Liver (tissue), 9 donors: ENCODE measurements around the gene DVL1. TPM values are rescaled to one million over a fixed set of nuclear protein-coding genes. Genes with fewer than 3 reads are reported as not detected.

ENCODE experiments used
- DNase-seq: peaks from one replicate; pipeline ENCODE4 v3.0.0-alpha.2; 2017; ENCODE audit warnings: low spot score
- H3K27ac ChIP-seq, 2 donors: one replicate each; pipeline ENCODE4 v1.7.0; 2013; ENCODE audit warnings: inconsistent platforms in 2 of 2, low read length in 2 of 2, control low read depth in 1 of 2, low read depth in 1 of 2, mild to moderate bottlenecking in 1 of 2
- H3K27me3 ChIP-seq, 4 donors: one replicate each; pipeline versions ENCODE4 v1.6.1 to v1.7.0; 2013; ENCODE audit warnings: low read length in 3 of 4, inconsistent platforms in 1 of 4, mild to moderate bottlenecking in 1 of 4, moderate library complexity in 1 of 4; ENCODE audit not compliant: control insufficient read depth in 4 of 4, insufficient read depth in 4 of 4
- H3K36me3 ChIP-seq, 4 donors: one replicate each; pipeline versions ENCODE4 v1.6.1 to v1.7.0; 2013; ENCODE audit warnings: low read length in 3 of 4, mild to moderate bottlenecking in 3 of 4, low read depth in 1 of 4, moderate library complexity in 1 of 4; ENCODE audit not compliant: control insufficient read depth in 4 of 4, insufficient read depth in 3 of 4
- H3K4me1 ChIP-seq, 4 donors: one replicate each; pipeline versions ENCODE4 v1.6.1 to v1.7.0; 2013; ENCODE audit warnings: low read length in 3 of 4, mild to moderate bottlenecking in 3 of 4, moderate library complexity in 1 of 4; ENCODE audit not compliant: control insufficient read depth in 4 of 4, insufficient read depth in 4 of 4
- H3K4me3 ChIP-seq, 3 donors: one replicate each; pipeline versions ENCODE4 v1.6.1 to v1.7.0; 2013; ENCODE audit warnings: low read length in 3 of 3, control low read depth in 1 of 3, low read depth in 1 of 3, mild to moderate bottlenecking in 1 of 3
- H3K9ac ChIP-seq, 2 donors: one replicate each; pipeline ENCODE4 v1.7.0; 2013; ENCODE audit warnings: low read length in 2 of 2, mild to moderate bottlenecking in 2 of 2, moderate library complexity in 2 of 2, control low read depth in 1 of 2, low read depth in 1 of 2
- H3K9me3 ChIP-seq, 4 donors: one replicate each; pipeline versions ENCODE4 v1.6.1 to v1.7.0; 2013; ENCODE audit warnings: low read length in 3 of 4; ENCODE audit not compliant: control insufficient read depth in 4 of 4
- ATF3 ChIP-seq: IDR thresholded peaks from 2 replicates; pipeline ENCODE4 v1.6.1; 2016; ENCODE audit warnings: antibody characterized with exemption
- CTCF ChIP-seq: fragments of 150-350 bp; IDR thresholded peaks from 2 replicates; pipeline ENCODE4 v1.5.1; 2017; ENCODE audit warnings: improper control_type of control experiment, low read depth, low read length; ENCODE audit not compliant: missing input control
- EGR1 ChIP-seq, 2 donors: IDR thresholded peaks; 2 replicates each; pipeline ENCODE4 v1.6.1; 2016 to 2018; ENCODE audit warnings: antibody characterized with exemption in 2 of 2, low read depth in 2 of 2
- FOXA1 ChIP-seq: IDR thresholded peaks from 2 replicates; pipeline ENCODE4 v1.6.1; 2016; ENCODE audit warnings: antibody characterized with exemption
- FOXA2 ChIP-seq: IDR thresholded peaks from 2 replicates; pipeline ENCODE4 v1.6.1; 2016; ENCODE audit warnings: antibody characterized with exemption
- GABPA ChIP-seq, 2 donors: IDR thresholded peaks in 1 of 2; conservative IDR thresholded peaks in 1 of 2; 2 replicates each; pipeline ENCODE4 v1.6.1; 2016; ENCODE audit warnings: antibody characterized with exemption in 2 of 2, mild to moderate bottlenecking in 1 of 2, moderate library complexity in 1 of 2
- HNF4G ChIP-seq: IDR thresholded peaks from 2 replicates; pipeline ENCODE4 v1.6.1; 2016; ENCODE audit warnings: antibody characterized with exemption
- JUND ChIP-seq, 2 donors: IDR thresholded peaks; 2 replicates each; pipeline ENCODE4 v1.6.1; 2016; ENCODE audit warnings: antibody characterized with exemption in 2 of 2
- MAX ChIP-seq: IDR thresholded peaks from 2 replicates; pipeline ENCODE4 v1.6.1; 2016; ENCODE audit warnings: antibody characterized with exemption
- RAD21 ChIP-seq, 2 donors: IDR thresholded peaks; 2 replicates each; pipeline ENCODE4 v1.6.1; 2016; ENCODE audit warnings: antibody characterized with exemption in 2 of 2, mild to moderate bottlenecking in 2 of 2
- RXRA ChIP-seq, 2 donors: IDR thresholded peaks; 2 replicates each; pipeline ENCODE4 v1.6.1; 2017 to 2018; ENCODE audit warnings: antibody characterized with exemption in 2 of 2, mild to moderate bottlenecking in 1 of 2
- SP1 ChIP-seq: IDR thresholded peaks from 2 replicates; pipeline ENCODE4 v1.6.1; 2018; ENCODE audit warnings: antibody characterized with exemption, mild to moderate bottlenecking
- YY1 ChIP-seq: IDR thresholded peaks from 2 replicates; pipeline ENCODE4 v1.6.1; 2016; ENCODE audit warnings: antibody characterized with exemption, mild to moderate bottlenecking
- ZBTB33 ChIP-seq: IDR thresholded peaks from 2 replicates; pipeline ENCODE4 v1.6.1; 2016; ENCODE audit warnings: antibody characterized with exemption
- WGBS: extraction: QIAGEN DNeasy Blood & Tissue Kit; methylation state at CpG from one replicate; pipeline ENCODE4 v1.1.7; 2013; 5-methylcytosine and 5-hydroxymethylcytosine counted together
- polyA plus RNA-seq, 2 donors: library from polyadenylated mRNA; stranded (reverse) in 1 of 2; unstranded in 1 of 2; fragments of 200-250 nt in 1 of 2; fragments of >200 nt in 1 of 2; fragmentation: Nextera tagmentation in 1 of 2; extraction: Ambion mirVana in 1 of 2; gene quantifications; one replicate each; pipeline versions ENCODE4 v1.2.1 to v1.2.3, GENCODE V29; 2013 to 2015
- total RNA-seq, 2 donors: library from RNA; depleted of rRNA; stranded (reverse); fragments of >200 nt; gene quantifications; one replicate each; pipeline ENCODE4 v1.2.3, GENCODE V29; 2014
- donor health status: healthy.
- donor health status: healthy.
- donor health status: healthy.
- donor health status: healthy.
- donor health status: healthy.

Gene DVL1
- total and polyA plus RNA-seq, 4 donors: 5.7 to 41.2 (median 24.8) TPM

GRCh38 chr1:1319646-1319941 lies 29.6 kb downstream of the DVL1 start (continued):
- TF ChIP-seq JUND (IDR thresholded peaks at IDR 0.05): no peak

- 93% methylated on average over 36 of the region's 36 CpGs for whole genome bisulfite sequencing
- peaks cover 2 to 16% (median 7%) of the 10 kb centered on the region in 4 donors for H3K36me3 ChIP-seq
- no peak for DNase-seq
- peaks cover 3 to 20% (median 11%) of the 10 kb centered on the region in 4 donors for H3K4me1 ChIP-seq
- no peak overlapping the region for H3K27ac ChIP-seq
- no peaks in the 10 kb centered on the region for H3K27me3 ChIP-seq
- TF ChIP-seq ZBTB33 (no peak), YY1 (no peak), EGR1 (IDR thresholded peaks at IDR 0.05; ENCODE audit: low read depth in 2 of 2) (no peak), FOXA1 (no peak), RXRA (IDR thresholded peaks at IDR 0.05) (no peak), RAD21 (IDR thresholded peaks at IDR 0.05) (no peak), ATF3 (no peak)
- no peak overlapping the region for H3K9ac ChIP-seq
- H3K4me3 ChIP-seq: no peak overlapping the region
- no peaks in the 10 kb centered on the region for H3K9me3 ChIP-seq
These were observed 30.2 kb downstream of the DVL1 start for GRCh38 chr1:1318777-1319645.

GRCh38 chr1:1318131-1318652 lies 31.0 kb downstream of the DVL1 start:
- Histone ChIP-seq H3K36me3 (peaks cover 6 to 24% (median 13%) of the 10 kb centered on the region in 4 donors), H3K27ac (no peak overlapping the region)

GRCh38 chr1:1317420-1317819 lies 31.8 kb downstream of the DVL1 start:
- 92% methylated on average over 6 of the region's 6 CpGs for WGBS
- peaks cover 6 to 31% (median 16%) of the 10 kb centered on the region in 4 donors for H3K36me3 ChIP-seq
- H3K4me3 ChIP-seq: no peak overlapping the region
- no peaks in the 10 kb centered on the region for H3K9me3 ChIP-seq
- no peak overlapping the region for H3K27ac ChIP-seq
- H3K4me1 ChIP-seq: peaks cover 0 to 10% (median 4%) of the 10 kb centered on the region in 4 donors
- H3K27me3 ChIP-seq: no peaks in the 10 kb centered on the region
- H3K9ac ChIP-seq: no peak overlapping the region
- TF ChIP-seq ZBTB33 (no peak), SP1 (no peak), JUND (IDR thresholded peaks at IDR 0.05) (no peak), RAD21 (IDR thresholded peaks at IDR 0.05) (no peak), ATF3 (no peak), RXRA (IDR thresholded peaks at IDR 0.05) (no peak), YY1 (no peak), FOXA1 (no peak), FOXA2 (no peak), EGR1 (IDR thresholded peaks at IDR 0.05; ENCODE audit: low read depth in 2 of 2) (no peak), GABPA (IDR thresholded peaks at IDR 0.05 in 1 of 2, conservative IDR thresholded peaks at IDR 0.05 in 1 of 2) (no peak), CTCF (no peak), HNF4G (no peak), MAX (no peak)
- no peak for DNase-seq

More at GRCh38 chr1:1318131-1318652, 31.0 kb downstream of the DVL1 start:
- 72% methylated on average over 9 of the region's 9 CpGs for WGBS
- H3K9ac ChIP-seq: no peak overlapping the region
- H3K27me3 ChIP-seq: no peaks in the 10 kb centered on the region
- no peak overlapping the region for H3K4me3 ChIP-seq
- TF ChIP-seq SP1 (no peak), JUND (IDR thresholded peaks at IDR 0.05) (peak; percentile 95 to 97)
- peaks cover 3 to 15% (median 7%) of the 10 kb centered on the region in 4 donors for H3K4me1 ChIP-seq
- H3K9me3 ChIP-seq: no peaks in the 10 kb centered on the region
- DNase-seq: no peak
